Measurements from ENCODE around the gene CRELD2.

The CRELD2 gene

DNA sequence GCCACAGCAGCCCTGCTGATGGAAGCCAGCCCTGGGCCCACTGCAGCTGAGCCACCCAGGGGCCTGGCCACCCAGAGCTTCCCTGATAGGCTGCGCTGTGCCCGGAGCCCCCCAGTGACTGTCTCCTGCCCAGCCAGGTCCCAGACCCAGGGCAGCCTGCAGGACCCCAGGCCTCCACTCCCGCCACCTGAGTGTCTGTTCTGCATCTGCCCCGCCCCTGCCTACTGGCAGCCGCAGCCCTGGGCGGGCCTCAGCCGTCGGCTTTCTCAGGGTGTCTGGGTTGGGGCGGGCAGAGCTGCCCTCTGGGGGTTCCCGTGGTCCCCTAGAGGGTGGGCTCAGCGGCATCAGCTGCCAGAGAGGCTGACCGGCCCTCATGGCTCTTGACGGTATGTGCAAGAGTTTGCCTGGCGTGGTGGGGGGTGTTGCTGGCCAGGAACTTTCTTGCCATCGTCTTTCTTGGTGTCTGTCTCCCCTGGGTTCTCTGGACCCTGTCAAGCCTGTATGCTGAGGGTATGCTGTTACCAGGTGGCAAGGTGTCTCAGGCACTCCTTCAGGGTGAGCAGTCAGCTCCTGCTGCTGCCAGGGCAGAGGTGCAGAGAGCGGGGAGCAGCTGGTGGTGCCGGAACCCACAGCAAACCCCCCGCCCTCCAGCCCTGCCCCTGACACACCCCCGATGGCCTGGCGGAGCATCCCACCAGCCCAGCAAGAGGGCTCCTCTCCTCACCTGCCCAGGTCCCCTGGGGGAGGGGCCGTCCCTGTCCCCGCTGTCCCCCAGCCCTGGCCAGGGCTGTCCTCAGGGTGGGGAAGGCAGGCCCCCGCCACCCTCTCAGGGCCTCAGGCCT is 29.9 kb downstream of the CRELD2 start:
- DNase-seq: no peak

GRCh38 chr22:49948958-49949913 is 30.8 kb downstream of the CRELD2 start:
- no peak for DNase-seq

DNA sequence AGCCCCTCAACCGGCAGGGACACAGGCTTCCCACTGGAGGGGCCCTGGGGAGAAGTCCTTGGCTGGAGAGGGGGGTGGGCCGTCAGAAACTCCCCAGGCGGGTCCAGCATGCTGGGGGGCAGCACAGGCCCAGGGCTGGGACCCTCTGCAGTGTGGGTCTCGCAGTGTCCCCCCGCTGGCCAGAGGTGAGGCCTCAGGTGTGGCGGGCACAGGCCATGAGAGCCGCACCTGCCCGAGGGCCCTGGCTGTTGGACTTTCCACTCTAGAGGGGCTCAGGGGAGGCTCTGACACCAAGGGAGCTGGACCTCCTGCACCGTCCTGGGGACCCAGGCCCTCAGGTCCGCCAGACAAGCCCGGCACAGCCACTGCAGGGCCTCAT is 31.5 kb downstream of the CRELD2 start:
- DNase-seq: no peak

DNA sequence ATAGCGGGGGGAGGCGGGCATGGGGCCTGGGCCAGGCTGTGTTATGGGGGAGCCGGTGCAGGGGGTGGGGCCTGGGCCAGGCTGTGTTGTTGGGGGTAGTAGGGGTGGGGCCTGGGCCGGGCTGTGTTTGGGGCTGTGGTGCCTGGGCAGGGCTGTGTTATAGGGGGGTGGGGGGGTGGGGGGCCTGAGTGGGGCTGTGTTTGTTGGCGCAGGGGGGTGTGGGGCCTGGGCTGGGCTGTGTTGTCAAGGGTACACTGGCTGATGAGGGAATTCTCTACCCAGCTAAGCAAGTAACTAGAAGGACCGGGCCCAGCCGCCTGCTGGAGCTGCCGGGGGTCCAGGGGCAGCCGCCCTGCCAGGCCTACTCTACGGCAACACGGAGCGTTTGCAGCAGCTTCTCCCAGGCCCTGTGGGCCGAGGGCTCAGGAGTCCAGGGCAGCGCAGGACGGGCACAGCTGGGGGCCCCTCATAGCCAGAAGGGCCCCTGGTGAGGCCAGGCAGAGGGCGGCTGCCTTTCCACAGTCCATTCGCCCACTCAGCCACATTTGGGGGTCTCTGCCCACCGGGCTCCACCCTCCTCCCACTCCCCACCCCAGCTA is 32.1 kb downstream of the CRELD2 start:
- no peak for DNase-seq

GRCh38 chr22:49951000-49951677 is 32.7 kb downstream of the CRELD2 start:
- DNase-seq: peak in 1 of 3 experiments; percentile 28

DNA sequence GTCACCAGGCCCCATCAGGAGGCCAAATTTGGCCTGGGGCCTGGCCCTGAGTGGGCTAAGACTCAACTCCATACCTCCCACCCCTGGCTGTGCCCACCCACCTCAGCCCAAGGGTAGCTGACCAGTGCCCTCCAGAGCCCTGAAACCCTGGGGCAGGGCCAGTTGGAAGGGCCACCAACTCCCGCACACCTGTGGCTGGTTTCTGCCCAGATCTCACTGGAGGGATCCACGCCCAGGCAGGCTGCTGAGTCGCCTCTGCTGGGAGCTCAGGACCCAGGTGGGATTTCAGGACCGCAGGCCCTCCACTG is 33.2 kb downstream of the CRELD2 start:
- DNase-seq: no peak

GRCh38 chr22:49951986-49952896 is 33.8 kb downstream of the CRELD2 start:
- no peak for DNase-seq

GRCh38 chr22:49953027-49953679 is 34.7 kb downstream of the CRELD2 start:
- DNase-seq: peak in 1 of 3 experiments; percentile 6

- no peak for DNase-seq
These were observed 35.4 kb downstream of the CRELD2 start for GRCh38 chr22:49953680-49954344.

- no peak for DNase-seq
These were observed 35.9 kb downstream of the CRELD2 start for GRCh38 chr22:49954354-49954753.

DNA sequence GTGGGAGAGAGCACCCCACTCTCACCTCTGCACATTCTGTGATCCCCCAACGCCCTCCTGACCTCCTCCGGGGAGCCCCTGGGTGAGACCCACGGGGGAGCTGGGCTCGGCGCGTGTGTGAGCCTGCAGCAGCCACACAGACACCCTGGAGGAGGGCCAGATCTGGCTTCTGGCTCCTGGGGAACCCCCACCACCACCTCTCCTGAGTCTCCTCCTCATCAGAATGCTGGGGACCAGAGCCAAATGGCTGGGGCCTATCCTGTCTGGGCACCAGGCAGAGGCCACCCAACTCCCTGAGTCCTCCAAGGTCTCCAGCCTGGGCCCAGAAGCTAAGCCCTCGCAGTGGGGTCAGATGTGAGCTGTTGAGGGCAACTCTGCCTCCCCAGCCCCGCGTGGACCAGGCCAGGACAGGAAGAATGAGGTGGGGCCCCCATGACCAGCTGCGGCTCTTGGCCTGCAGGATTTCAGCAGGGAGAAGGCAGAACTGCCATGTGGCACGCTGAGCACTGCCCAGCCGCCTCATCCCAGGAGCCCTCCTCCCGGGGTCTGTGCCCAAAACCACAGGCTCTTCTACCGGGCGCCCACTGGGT is 36.7 kb downstream of the CRELD2 start:
- DNase-seq: no peak

- DNase-seq: no peak
These were observed 37.4 kb downstream of the CRELD2 start for GRCh38 chr22:49955581-49956417.

DNA sequence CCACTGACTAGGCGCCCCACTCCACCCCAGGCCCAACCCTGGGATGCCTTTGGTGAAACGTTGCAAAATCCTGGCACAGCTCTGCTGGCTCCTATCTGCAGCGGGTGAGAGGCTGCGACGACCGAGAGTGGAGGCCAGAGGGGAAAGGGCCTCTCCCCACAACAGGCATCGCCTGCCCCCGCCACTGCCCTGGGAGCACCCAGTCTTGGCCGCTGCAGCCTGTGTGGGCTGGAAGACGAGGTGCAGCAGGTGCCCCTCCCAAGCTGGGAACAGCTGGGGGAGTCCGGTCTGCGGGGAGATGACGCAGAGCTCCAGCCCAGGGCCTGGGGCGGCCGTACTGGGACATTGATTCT is 38.0 kb downstream of the CRELD2 start:
- no peak for DNase-seq

DNA sequence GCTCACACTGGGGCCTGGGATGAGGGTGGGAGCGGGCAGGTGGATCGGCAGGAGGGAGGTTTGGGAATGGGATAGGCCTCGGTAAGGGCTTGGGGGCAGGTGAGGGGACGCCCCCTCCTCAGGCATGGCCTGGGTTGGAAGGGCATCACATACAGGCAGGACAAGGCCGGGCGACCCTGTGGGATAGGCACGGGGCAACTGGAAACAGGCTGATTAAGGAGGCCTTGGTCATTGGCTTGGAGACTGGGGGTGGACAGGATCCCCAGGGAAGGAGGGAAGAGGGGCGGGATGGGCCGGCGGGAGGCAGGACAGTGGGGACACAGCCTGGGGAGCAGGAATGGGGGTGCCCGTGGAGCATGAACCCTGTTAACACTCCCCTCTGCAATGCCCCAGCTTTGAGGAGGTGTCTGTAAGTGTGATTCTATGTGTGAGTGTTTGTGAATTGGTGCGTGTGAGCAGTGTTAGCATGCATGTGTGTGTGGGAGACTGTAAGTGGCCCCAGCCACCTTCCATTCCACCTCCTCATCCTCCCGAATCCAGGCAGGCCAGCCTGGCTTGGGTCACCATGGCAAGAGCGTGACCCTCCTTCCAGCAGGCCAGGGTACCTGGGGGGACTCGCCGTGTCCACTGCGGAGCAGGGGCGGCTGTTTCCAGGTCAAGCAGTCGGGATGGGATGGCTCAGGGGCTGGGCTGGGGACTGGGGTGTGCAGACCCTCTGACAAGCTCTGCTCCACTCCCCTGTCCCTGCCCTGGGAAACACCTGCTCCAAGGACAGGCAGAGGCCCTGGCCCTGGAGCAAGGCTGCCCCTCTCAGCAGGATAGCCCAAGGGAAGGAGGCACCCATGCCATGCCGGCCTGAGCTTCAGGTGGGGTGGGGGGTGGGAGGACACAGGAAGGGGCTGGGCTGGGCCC is 38.7 kb downstream of the CRELD2 start:
- no peak for DNase-seq

GRCh38 chr22:49957826-49958365 is 39.5 kb downstream of the CRELD2 start:
- no peak for DNase-seq

DNA sequence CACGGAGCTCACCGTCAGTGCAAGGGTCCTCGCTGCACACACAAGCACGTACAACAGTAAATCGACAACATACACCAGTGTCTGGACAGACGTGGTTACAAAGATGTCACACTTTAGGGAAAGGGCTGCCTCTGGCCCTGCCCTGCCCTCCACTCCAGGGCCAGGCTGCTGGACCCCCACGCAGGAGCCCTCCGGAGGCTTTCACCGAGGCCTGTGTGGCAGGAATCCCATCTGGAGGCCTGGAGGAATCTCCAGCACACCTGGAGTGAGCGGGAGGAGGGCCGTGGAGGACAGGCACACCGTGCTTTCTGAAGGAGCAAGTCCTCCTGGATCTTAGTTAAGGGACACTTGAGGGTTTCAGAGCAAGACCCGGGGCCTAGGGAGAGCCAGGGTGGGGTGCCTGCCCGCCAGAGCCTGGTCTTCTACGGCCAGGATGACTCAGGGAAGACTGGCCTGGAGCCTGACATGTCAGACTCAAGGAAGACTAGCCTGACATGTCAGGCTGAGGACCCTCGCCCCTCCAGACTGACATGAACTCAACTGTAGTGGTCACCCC is 40.0 kb downstream of the CRELD2 start:
- DNase-seq: no peak

DNA sequence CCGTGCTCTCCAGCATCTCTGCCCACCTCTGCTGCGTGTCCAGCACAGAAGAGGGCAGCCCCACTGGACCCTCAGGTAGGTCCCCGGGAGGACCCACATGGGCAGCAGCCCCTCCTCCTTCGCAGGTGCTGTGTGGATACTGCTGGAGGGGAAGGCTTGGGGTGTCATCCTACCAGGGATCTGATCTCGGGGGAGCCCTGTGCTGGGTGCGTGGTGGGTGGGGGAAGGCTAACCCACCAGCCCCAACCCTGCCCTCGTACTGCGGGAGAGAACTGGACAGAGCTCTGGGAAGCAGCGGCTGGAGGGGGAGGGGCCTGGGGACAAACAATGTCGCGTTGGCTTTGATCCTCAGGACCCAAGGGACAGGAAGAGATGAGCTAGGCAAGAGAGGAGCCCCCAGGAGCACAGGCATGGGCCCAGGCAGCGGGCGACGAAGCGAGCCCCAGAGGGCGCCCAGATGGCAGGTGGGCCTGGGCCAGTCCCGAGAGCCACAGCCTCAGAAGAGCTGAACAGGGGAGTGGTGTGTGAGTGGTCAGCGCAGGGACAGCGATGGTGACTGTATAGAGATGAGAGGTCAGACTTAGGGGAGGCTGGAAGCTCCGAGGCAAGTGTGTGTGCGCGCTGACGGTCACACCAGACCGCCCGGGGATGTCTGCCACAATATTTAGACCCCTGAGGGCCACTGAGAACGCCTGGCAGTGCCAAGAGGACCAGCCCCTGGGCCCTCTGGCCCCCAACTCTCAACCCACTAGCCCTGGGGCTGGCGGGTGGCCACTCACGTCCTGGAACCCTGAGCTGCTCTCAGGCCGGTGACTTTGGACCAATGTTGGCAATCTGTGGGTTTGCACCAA is 40.7 kb downstream of the CRELD2 start:
- DNase-seq: no peak

All from NCI-H1417 (cell line).